Naive thymus-derived CD8-positive, alpha-beta T cell (primary cell): ENCODE measurements around the gene BACH2. TPM values are rescaled to one million over a fixed set of nuclear protein-coding genes. Genes with fewer than 3 reads are reported as not detected.

ENCODE experiments used
- ATAC-seq, 2 donors: fragments of 150-1000 bp; cut with Tn5 transposase in 1 of 2; sonication (Bioruptor Pico), chemical (Tn5 transposase) in 1 of 2; 1 replicate in 1 of 2; 2 replicates in 1 of 2; pipeline ENCODE4 v1.10.0; 2021; ENCODE audit warnings: mild to moderate bottlenecking in 2 of 2, moderate library complexity in 2 of 2
- POLR2A ChIA-PET: fragments of 350-600 bp; sonication (Branson Sonifier 250); formaldehyde crosslinking; loops from one replicate; lab custom pipeline; 2021; ENCODE audit warnings: antibody characterized with exemption; lab: Charles Lee
- DNase-seq, 10 donors: peaks; one replicate each; pipeline versions ENCODE4 v3.0.0 to v3.0.0-alpha.2; 2020 to 2022
- H3K27ac Mint-ChIP-seq, 10 donors: one replicate each; pipeline ENCODE4 v1.8.0; 2020 to 2022; ENCODE audit warnings: mild to moderate bottlenecking in 10 of 10, mixed read lengths in 10 of 10, moderate library complexity in 4 of 10, inconsistent platforms in 1 of 10
- H3K27me3 Mint-ChIP-seq, 5 donors: one replicate each; pipeline ENCODE4 v1.8.0; 2021 to 2022; ENCODE audit warnings: mixed read lengths in 5 of 5
- H3K36me3 Mint-ChIP-seq, 3 donors: one replicate each; pipeline ENCODE4 v1.8.0; 2020 to 2022; ENCODE audit warnings: mixed read lengths in 3 of 3, mild to moderate bottlenecking in 2 of 3, inconsistent platforms in 1 of 3
- H3K4me1 Mint-ChIP-seq, 4 donors: one replicate each; pipeline ENCODE4 v1.8.0; 2021 to 2022; ENCODE audit warnings: mixed read lengths in 4 of 4
- H3K4me3 Mint-ChIP-seq, 10 donors: one replicate each; pipeline ENCODE4 v1.8.0; 2020 to 2022; ENCODE audit warnings: mild to moderate bottlenecking in 10 of 10, mixed read lengths in 10 of 10, moderate library complexity in 6 of 10, inconsistent platforms in 1 of 10
- H3K9me3 Mint-ChIP-seq, 9 donors: one replicate each; pipeline ENCODE4 v1.8.0; 2020 to 2022; ENCODE audit warnings: mixed read lengths in 9 of 9, mild to moderate bottlenecking in 3 of 9, inconsistent platforms in 1 of 9, moderate library complexity in 1 of 9
- polyA plus RNA-seq, 3 donors: library from polyadenylated mRNA; unstranded; fragments of 300-500 nt; fragmentation: Illumina TruSeq; gene quantifications; one replicate each; pipeline ENCODE4 v1.2.3, GENCODE V29; 2021
- total RNA-seq, 8 experiments: library from RNA in 2 of 8; stranded (reverse) in 2 of 8; gene quantifications; one replicate each; pipeline ENCODE4 v1.2.3 and lab custom pipeline; 2021 to 2026

BACH2 gene
- total and polyA plus RNA-seq, 5 experiments from 2014 or later: 17.5 to 126 (median 29.3) TPM

GRCh38 chr6:89992818-89993217 is 303.8 kb downstream of the BACH2 start:
- Mint-ChIP-seq H3K4me1 (peaks cover 38 to 89% (median 76%) of the 10 kb centered on the region in 4 donors), H3K27me3 (no peaks in the 10 kb centered on the region), H3K27ac (peak overlapping the region in 6 of 10 donors; percentile 37 to 60 (median 45)), H3K4me3 (no peak overlapping the region), H3K9me3 (no peaks in the 10 kb centered on the region), H3K36me3 (peaks cover 12 to 85% (median 19%) of the 10 kb centered on the region in 3 donors)
- POLR2A ChIA-PET: interaction anchor here (0.6 kb wide), 1 partner anchor 390 kb away, joined by 5 read pairs; no protein-coding TSS in a partner anchor
- ATAC-seq: no peak
- DNase-seq: no peak

GRCh38 chr6:89989742-89990141 is 306.9 kb downstream of the BACH2 start:
- ATAC-seq (no peak), DNase-seq (no peak)
- peak overlapping the region in 6 of 10 donors; percentile 9 to 87 (median 64) for H3K27ac Mint-ChIP-seq
- no peak overlapping the region for H3K4me3 Mint-ChIP-seq
- no peaks in the 10 kb centered on the region for H3K9me3 Mint-ChIP-seq
- H3K4me1 Mint-ChIP-seq: peaks cover 39 to 88% (median 79%) of the 10 kb centered on the region in 4 donors
- peaks cover 0 to 85% (median 4%) of the 10 kb centered on the region in 3 donors for H3K36me3 Mint-ChIP-seq
- no peaks in the 10 kb centered on the region for H3K27me3 Mint-ChIP-seq
- POLR2A ChIA-PET: no interaction called here

- no peaks in the 10 kb centered on the region for H3K27me3 Mint-ChIP-seq
- POLR2A ChIA-PET: interaction anchor here (1.2 kb wide), 1 partner anchor 9 kb away, joined by 3 read pairs; no protein-coding TSS in a partner anchor
- H3K4me1 Mint-ChIP-seq: peaks cover 39 to 87% (median 75%) of the 10 kb centered on the region in 4 donors
- ATAC-seq (no peak), DNase-seq (no peak)
- H3K36me3 Mint-ChIP-seq: peaks cover 0 to 78% (median 4%) of the 10 kb centered on the region in 3 donors
- peak overlapping the region in 1 of 10 donors; percentile 2 for H3K4me3 Mint-ChIP-seq
- peak overlapping the region in 9 of 10 donors; percentile 40 to 92 (median 69) for H3K27ac Mint-ChIP-seq
- no peaks in the 10 kb centered on the region for H3K9me3 Mint-ChIP-seq
These were observed 308.8 kb downstream of the BACH2 start for GRCh38 chr6:89987830-89988229.

- no peak for ATAC-seq
- Mint-ChIP-seq H3K27ac (peak overlapping the region; percentile 8 to 92 (median 70)), H3K9me3 (no peaks in the 10 kb centered on the region), H3K27me3 (no peaks in the 10 kb centered on the region), H3K36me3 (peaks cover 0 to 74% (median 4%) of the 10 kb centered on the region in 3 donors), H3K4me1 (peaks cover 42 to 88% (median 77%) of the 10 kb centered on the region in 4 donors), H3K4me3 (no peak overlapping the region)
- DNase-seq: no peak
- POLR2A ChIA-PET: interaction anchor here (1.2 kb wide), 1 partner anchor 8 kb away, joined by 3 read pairs; no protein-coding TSS in a partner anchor
These were observed 309.5 kb downstream of the BACH2 start for GRCh38 chr6:89987140-89987539.

GRCh38 chr6:89986650-89987074 is 310.0 kb downstream of the BACH2 start:
- peaks cover 47 to 89% (median 82%) of the 10 kb centered on the region in 4 donors for H3K4me1 Mint-ChIP-seq
- H3K27ac Mint-ChIP-seq: peak overlapping the region in 9 of 10 donors; percentile 33 to 92 (median 69)
- ATAC-seq (no peak), DNase-seq (no peak)
- POLR2A ChIA-PET: interaction anchor here (0.7 kb wide), 1 partner anchor 36 kb away, joined by 5 read pairs; no protein-coding TSS in a partner anchor
- H3K4me3 Mint-ChIP-seq: no peak overlapping the region
- H3K27me3 Mint-ChIP-seq: no peaks in the 10 kb centered on the region
- H3K36me3 Mint-ChIP-seq: peaks cover 0 to 76% (median 4%) of the 10 kb centered on the region in 3 donors
- H3K9me3 Mint-ChIP-seq: no peaks in the 10 kb centered on the region

GRCh38 chr6:89985751-89986493 is 310.7 kb downstream of the BACH2 start:
- H3K9me3 Mint-ChIP-seq: no peaks in the 10 kb centered on the region
- POLR2A ChIA-PET: interaction anchor here (0.6 to 0.7 kb wide), 2 partner anchors 37 to 41 kb away, joined by 5 to 6 read pairs; no protein-coding TSS in a partner anchor
- ATAC-seq (no peak), DNase-seq (no peak)
- H3K27me3 Mint-ChIP-seq: no peaks in the 10 kb centered on the region
- peak overlapping the region in 9 of 10 donors; percentile 63 to 92 (median 82) for H3K27ac Mint-ChIP-seq
- peaks cover 0 to 75% (median 4%) of the 10 kb centered on the region in 3 donors for H3K36me3 Mint-ChIP-seq
- H3K4me3 Mint-ChIP-seq: peak overlapping the region in 1 of 10 donors; percentile 3
- peaks cover 45 to 87% (median 83%) of the 10 kb centered on the region in 4 donors for H3K4me1 Mint-ChIP-seq

- H3K27me3 Mint-ChIP-seq: no peaks in the 10 kb centered on the region
- no peaks in the 10 kb centered on the region for H3K9me3 Mint-ChIP-seq
- H3K36me3 Mint-ChIP-seq: peaks cover 0 to 75% (median 4%) of the 10 kb centered on the region in 3 donors
- H3K27ac Mint-ChIP-seq: peak overlapping the region; percentile 46 to 92 (median 79)
- ATAC-seq: peak; percentile 25 to 41
- no peak for DNase-seq
- peaks cover 40 to 80% (median 78%) of the 10 kb centered on the region in 4 donors for H3K4me1 Mint-ChIP-seq
- peak overlapping the region in 1 of 10 donors; percentile 3 for H3K4me3 Mint-ChIP-seq
- POLR2A ChIA-PET: no interaction called here
These were observed 311.5 kb downstream of the BACH2 start for GRCh38 chr6:89984926-89985750.

- Mint-ChIP-seq H3K4me1 (peaks cover 32 to 50% (median 42%) of the 10 kb centered on the region in 4 donors), H3K27ac (peak overlapping the region; percentile 2 to 87 (median 41))
These were observed 316.3 kb downstream of the BACH2 start for GRCh38 chr6:89980353-89980752.

GRCh38 chr6:89979481-89980119 is 317.0 kb downstream of the BACH2 start:
- Mint-ChIP-seq H3K9me3 (no peaks in the 10 kb centered on the region), H3K27ac (peak overlapping the region in 2 of 10 donors; percentile 13 to 28), H3K36me3 (peaks cover 0 to 41% (median 0%) of the 10 kb centered on the region in 3 donors), H3K27me3 (no peaks in the 10 kb centered on the region), H3K4me1 (peaks cover 27 to 49% (median 40%) of the 10 kb centered on the region in 4 donors), H3K4me3 (peak overlapping the region in 1 of 10 donors; percentile 24)
- POLR2A ChIA-PET: interaction anchor here (1.7 kb wide), 1 partner anchor 8 kb away, joined by 3 read pairs; no protein-coding TSS in a partner anchor
- DNase-seq: no peak
- ATAC-seq: peak in 1 of 2 donors; percentile 25

More at GRCh38 chr6:89980353-89980752, 316.3 kb downstream of the BACH2 start:
- no peaks in the 10 kb centered on the region for H3K27me3 Mint-ChIP-seq
- no peak for ATAC-seq
- POLR2A ChIA-PET: interaction anchor here (0.6 kb wide), 1 partner anchor 26 kb away, joined by 3 read pairs; no protein-coding TSS in a partner anchor
- H3K4me3 Mint-ChIP-seq: no peak overlapping the region
- H3K36me3 Mint-ChIP-seq: peaks cover 0 to 41% (median 0%) of the 10 kb centered on the region in 3 donors
- H3K9me3 Mint-ChIP-seq: no peaks in the 10 kb centered on the region
- DNase-seq: no peak

GRCh38 chr6:89978749-89979145 is 317.9 kb downstream of the BACH2 start:
- ATAC-seq: no peak
- peaks cover 0 to 46% (median under 1%) of the 10 kb centered on the region in 3 donors for H3K36me3 Mint-ChIP-seq

More at GRCh38 chr6:89978749-89979145, 317.9 kb downstream of the BACH2 start:
- DNase-seq: no peak
- Mint-ChIP-seq H3K9me3 (no peaks in the 10 kb centered on the region), H3K27ac (no peak overlapping the region), H3K4me1 (peaks cover 20 to 49% (median 40%) of the 10 kb centered on the region in 4 donors), H3K4me3 (no peak overlapping the region), H3K27me3 (no peaks in the 10 kb centered on the region)
- POLR2A ChIA-PET: interaction anchor here (0.7 to 1.7 kb wide), 2 partner anchors 9 to 24 kb away, joined by 3 read pairs; no protein-coding TSS in a partner anchor
